D721Med (cell line): ENCODE measurements around the gene C16orf90.

Experiments used
- DNase-seq: peaks from one replicate; pipeline ENCODE4 v3.0.0; 2011; ENCODE audit warnings: low spot score; ENCODE audit not compliant: insufficient read length
- FAIRE-seq: peaks from 2 replicates; lab custom pipeline; 2011; peaks lifted over from hg19 to GRCh38; lab: Jason Lieb, UNC
- CTCF ChIP-seq: IDR thresholded peaks from 2 replicates; pipeline ENCODE4 v1.5.1; 2012; ENCODE audit warnings: mild to moderate bottlenecking, control low read depth; ENCODE audit not compliant: insufficient read depth; ENCODE audit errors: missing control alignments

The C16orf90 gene

GRCh38 chr16:3470723-3471122 lies 24.6 kb downstream of the C16orf90 start:
- FAIRE-seq, result no peak
- DNase-seq, result no peak
- TF ChIP-seq CTCF, result no peak

GRCh38 chr16:3469736-3470135 lies 25.6 kb downstream of the C16orf90 start:
- TF ChIP-seq CTCF, result no peak
- FAIRE-seq (no peak), DNase-seq (no peak)

- FAIRE-seq (no peak), DNase-seq (no peak)
- TF ChIP-seq CTCF, result no peak
These were observed 26.8 kb downstream of the C16orf90 start for GRCh38 chr16:3468501-3468900.

- FAIRE-seq (no peak), DNase-seq (no peak)
- TF ChIP-seq CTCF, result no peak
These were observed 27.4 kb downstream of the C16orf90 start for GRCh38 chr16:3467921-3468320.

- no peak for DNase-seq
- no peak for FAIRE-seq
- no peak for TF ChIP-seq CTCF
These were observed 28.1 kb downstream of the C16orf90 start for GRCh38 chr16:3467182-3467581.

GRCh38 chr16:3465911-3466584 lies 29.2 kb downstream of the C16orf90 start:
- FAIRE-seq, result no peak
- TF ChIP-seq CTCF, result no peak
- DNase-seq, result no peak

- DNase-seq (no peak), FAIRE-seq (no peak)
- no peak for TF ChIP-seq CTCF
These were observed 30.0 kb downstream of the C16orf90 start for GRCh38 chr16:3465301-3465700.
